Activated CD8-positive, alpha-beta memory T cell treated with anti-CD3 and anti-CD28 coated beads, Interleukin-2, amount 50 U/mL, for 1 hour (primary cell): Measurements from ENCODE around the gene PTGIS.

Experiments used
- DNase-seq: peaks from one replicate; pipeline ENCODE4 v3.0.0-alpha.2; 2020; ENCODE audit errors: extremely low read depth

Gene PTGIS

DNA sequence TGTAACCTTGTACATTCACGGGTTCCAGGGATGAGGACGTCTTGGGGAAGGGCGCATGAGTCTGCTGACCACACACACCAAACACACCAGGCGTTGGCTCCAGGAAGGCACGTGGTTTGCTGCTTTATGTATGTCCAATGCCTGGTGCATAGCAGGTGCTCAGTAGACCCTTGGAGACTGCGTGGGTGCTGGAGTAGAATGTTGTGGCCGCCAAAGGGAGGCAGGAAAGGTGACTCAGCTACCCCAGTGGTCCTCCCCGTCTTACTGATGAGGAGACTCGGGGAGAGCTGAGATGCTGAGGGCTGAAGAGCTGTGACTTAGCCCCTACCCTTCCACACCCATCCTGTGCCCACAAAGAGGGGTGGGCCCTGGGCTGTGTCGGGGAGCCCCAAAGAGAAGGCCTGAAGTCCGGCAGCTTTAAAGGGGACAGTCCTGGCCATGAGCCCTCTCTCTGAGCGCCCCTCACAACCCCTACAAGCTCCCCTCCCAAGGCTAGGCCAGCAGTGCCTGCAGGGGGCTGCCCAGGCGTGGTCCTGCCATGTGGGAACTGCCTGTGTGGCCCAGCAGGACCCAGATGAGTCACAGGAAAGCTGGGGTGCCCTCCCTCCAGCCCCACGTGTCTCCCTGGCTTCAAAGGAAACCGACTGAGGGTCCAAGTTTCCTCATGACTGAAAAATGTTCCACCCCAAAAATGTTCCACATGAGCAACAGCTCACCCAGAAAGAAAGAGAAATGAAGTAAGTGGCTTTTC is 28.0 kb upstream of the PTGIS start:
- no peak for DNase-seq

DNA sequence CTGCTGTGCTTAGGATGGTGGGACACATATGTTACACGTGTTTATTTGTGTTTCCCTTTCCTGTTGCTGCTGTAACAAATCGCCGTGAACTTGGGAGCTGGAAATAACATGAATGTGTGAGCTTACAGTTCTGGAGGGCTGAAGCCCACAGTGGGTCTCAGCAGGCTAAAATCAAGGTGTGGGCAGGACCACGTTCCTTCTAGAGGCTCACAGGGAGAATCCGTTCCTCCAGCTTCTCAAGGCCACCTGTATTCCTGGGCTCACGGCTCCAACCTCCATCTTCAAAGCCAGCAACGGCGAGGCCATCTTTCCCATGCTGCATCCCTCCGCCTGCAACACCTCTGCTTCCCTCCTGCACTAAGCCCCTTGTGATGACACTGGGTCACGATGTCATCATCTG is 27.4 kb upstream of the PTGIS start:
- DNase-seq = no peak

DNA sequence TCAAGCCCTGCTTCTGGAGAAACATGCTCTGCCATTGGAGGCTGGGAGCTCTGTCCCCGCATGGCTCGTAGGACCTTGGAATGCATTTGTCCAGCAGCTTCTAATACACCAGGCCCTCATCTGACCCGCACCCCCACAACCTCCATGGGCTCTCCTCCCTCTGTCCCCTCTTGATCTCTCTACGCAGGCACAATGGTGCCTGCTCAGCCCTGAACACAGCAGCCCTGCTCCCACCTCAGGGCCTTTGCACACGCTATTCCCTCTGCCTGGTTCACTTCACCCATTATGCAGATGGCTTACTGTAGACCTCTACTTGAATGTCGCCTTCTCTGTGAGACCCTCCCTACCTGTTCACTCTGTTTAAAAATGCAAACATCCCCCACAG is 27.0 kb upstream of the PTGIS start:
- no peak for DNase-seq

DNA sequence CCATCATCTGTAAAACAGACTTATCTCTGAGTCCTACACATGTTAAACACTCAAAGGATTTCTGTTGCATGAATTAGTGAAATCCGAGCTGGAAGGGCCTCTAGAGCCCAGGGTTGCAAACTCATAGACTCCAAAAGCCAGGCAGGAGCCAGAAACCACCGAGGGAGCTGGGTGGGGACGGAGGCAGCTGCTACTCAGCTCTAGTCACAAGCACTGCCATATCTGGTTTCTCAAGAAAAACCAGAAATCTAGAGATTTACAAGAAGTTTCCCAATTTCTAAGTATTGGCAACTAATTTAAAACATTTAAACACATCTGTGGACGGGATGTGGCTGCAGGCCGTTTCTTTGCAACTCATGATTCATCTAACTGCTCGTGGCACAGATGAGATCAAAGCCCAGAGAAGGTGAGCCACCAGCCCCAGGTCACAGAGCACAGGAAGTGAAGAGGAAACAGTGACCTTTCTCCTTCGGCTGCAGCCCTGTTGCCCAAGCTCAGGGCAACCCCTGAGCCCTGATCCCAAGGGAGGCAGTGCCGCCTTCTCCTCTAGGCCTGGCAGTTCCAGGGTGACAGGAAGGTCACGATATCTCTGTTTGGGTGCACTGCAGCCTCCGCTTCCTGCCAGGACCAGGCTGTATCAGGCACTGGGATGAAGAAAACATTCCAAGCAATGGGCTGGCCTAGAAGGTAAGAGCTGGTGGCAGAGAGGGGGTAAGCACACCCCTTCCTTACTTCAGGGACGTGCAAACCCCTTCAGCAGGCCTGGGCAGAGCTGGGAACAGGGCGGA is 26.4 kb upstream of the PTGIS start:
- DNase-seq = no peak

DNA sequence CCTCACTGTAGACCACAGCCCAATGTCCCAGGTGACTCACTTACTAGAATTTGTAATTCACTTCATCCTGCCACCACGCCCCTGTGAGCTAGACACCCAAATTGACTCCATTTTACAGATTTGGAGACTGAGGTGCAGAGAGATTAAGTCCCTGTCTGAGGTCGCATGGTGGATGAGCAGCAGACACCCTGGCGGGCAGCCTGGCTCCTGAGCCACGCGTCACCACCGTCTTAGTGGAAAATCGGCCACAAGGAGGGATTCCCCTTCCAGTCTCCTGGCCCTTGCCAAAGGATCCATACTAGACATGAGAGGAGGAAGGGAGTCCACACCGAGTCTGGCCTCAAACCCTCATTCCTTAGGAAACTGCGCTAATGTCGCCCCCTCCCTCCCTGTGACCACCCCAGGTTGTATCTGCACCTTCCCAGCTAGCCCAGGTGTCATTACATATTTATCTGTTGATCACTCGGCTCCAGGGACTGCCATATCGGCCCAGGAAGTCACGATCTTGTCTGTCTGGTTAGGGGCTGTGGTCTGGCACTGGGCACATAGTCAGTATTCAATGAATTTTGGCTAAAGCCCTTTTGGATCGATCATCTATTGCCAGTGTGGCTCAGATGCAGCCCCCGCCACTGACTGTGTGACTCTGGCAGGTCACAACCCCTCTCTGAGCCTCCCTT is 25.7 kb upstream of the PTGIS start:
- no peak for DNase-seq

DNA sequence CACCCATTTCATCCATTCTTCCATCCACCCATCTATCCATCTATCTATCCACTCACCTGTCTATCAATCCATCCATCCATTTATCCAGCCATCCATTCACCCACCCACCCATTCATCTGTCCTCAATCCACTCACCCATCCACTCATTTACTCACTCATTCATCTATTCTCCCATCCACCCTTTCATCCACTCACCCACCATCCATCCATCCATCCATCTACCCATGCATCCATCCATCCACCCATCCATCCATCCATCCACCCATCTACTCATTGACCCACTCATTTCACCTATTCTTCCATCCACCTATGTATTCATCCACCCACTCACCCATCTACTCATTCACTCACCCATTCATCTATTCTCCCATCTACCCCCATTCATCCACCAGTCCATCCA is 24.2 kb upstream of the PTGIS start:
- no peak for DNase-seq

DNA sequence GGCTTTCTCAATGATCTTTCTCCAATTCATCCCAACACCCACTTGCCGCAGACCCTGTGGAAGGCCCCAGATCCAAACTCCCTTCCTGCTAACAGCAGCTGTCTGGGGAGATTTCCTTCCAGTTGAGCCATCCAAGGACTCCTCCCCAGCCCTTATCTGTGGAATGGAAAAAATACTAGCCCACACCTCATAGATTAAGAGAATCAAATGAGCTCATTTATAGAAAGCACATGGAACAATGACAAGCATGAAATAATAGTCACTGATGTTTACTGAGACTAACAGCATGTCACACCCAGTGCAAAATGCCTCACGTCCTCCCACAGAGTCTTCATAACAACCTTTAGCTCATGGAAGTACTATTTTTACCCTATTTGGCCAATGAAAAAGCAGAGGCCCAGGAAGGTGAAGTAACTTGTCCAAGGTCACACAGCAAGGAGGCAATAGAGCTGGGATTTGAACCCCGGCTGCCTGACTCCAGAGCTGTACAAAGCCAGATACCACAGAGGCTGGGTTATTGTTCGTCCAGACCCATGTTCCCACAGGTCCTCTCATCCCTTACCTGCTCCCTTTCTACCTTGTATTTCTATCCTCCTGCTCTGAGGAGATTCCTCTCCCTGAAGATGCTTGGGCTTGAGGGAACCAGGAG is 23.4 kb upstream of the PTGIS start:
- no peak for DNase-seq

DNA sequence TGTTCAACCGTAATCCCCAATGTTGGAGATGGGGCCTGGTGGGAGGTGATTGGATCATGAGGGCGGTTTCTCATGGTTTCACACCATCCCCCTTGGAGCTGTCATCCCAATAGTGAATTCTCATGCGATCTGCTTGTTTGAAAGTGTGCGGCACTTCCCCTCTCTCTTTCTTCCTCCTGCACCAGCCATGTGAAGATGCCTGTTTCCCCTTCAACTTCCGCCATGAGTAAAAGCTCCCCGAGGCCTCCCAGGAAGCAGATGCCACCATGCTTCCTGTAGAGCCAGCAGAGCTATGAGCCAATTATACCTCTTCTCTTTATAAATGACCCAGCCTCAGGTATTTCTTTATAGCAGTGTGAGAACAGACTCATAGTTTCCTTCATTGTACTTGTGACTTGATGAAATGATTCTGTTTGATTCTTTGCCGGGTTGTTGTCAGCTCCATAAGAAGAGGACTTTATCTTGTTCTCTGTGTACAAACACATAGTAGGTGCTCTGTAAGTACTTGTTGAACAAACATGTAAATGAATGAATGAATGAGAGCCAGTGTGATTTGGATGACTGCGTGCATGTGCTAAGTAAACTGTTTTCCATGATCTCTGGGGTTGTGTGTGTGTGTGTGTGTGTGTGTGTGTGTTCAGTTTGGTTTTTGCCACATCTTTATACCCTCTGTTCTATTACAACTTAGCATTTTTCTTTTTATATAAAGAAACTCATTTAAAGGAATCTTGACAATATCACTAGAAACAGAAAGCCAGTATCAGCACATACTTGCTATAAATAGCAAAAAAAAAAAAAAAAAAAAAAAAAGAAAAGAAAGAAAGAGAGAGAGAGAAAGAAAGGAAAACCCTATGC is 22.5 kb upstream of the PTGIS start:
- no peak for DNase-seq

DNA sequence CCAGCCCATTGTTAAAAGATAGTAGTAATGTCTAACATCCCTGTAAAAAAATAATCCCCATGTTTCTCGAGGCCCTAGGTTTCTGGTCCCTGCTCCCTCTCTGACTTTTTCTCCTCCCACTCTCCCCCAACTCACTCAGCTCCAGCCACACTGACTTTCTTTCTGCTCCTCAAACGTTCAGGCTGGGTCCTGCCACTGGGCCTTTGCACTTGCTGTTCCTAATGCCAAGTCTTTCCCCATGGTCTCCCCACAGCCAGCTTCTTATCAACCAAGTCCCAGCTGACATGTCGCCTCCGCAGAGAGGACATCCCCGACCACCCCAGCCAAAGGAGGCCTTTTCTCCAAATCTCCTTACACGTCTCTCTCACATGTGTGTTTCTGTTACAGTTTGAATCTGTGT is 21.8 kb upstream of the PTGIS start:
- DNase-seq = no peak

DNA sequence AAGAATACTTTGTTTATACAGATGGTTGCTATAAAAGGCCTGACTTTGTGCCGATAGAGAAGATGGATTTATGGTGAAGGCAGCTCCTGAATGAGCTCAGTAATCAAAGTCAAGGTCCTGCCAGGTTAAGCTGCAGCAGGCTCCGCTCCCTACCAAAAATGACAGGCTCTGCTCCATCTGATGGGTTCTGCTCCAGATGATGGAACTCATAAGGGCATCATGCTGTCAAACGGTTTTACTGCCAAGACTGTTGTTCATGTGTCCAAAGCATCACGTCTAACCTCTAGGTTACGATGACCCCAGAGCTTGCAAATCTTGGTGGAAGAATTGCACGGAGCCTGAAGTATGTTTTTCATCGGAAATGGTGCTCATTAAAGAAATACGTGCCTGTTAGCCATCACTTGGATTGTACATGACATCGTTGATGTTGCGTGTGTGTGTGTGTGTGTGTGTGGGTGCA is 19.2 kb upstream of the PTGIS start:
- no peak for DNase-seq

DNA sequence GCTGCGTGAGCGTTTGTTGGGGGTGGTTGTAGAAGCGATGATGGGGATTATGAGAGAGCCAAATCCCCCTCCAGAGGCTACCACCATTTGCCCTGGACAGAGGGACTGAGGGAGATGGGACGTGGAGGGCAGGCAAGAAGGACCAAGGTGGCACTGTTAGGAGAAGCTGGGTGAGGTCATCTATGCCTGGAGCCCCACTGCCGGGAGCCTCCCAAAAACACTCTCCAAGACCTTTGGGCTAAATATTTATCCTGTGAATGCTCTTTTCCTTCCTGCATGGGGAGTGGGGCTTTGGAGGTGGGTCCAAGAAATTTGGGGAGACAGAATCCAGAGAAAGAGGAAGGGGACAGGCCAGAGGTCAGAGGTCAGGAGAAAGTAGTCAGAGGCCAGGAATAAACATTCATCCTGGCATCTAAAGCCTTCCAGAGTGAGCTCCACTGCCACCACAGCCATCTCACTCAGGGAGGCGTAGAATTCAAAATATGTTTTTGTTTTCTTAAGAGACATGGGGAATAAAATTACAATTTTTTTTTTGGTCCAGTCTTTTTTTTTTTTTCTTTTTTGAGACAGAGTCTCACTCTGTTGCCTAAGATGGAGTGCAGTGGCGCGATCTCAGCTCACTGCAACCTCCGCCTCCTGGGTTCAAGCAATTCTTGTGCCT is 17.8 kb upstream of the PTGIS start:
- no peak for DNase-seq

DNA sequence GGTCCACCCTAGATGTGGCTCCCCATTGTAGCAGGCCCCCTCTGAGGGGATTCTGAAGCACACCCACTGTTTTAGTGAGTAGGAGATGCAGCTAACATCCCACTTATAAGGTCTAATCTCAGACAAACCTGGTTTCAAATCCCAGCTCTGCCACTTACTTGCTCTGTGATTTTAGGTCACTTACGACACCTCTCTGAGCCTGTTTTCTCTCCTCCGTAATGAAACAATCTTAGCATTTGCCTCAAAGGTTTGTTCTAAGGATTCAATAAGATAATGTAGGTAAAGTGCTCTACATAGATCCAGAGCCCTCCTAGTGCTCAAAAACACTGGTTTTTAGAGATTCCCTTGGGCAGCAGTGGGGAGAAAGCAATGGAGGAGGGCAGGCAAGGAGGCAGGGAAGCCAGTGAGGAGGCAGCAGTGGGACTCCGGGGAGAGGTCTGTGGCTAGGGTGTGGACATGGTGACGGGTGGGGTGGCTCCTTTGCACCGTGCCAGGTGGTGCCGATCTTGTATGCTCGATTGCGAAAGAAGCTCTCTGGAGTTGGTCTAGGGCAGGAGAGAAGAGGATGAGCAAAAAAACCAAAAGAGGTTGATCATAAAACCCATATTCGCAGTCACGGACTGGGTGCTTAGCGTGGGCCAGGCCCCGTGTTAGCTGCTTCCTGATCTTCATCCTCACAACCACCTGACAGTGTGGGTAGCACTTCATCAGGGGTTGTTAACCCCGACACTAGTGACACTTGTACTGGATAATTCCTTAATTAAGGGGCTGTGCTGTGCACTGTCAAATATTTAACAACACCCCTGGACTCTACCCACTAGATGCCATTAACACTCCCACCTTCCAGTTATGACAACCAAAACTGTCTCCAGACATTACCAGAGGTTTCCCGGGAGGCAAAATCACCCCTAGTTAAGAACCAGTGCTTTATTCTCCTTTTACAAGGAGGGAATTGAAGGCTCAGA is 16.8 kb upstream of the PTGIS start:
- no peak for DNase-seq

DNA sequence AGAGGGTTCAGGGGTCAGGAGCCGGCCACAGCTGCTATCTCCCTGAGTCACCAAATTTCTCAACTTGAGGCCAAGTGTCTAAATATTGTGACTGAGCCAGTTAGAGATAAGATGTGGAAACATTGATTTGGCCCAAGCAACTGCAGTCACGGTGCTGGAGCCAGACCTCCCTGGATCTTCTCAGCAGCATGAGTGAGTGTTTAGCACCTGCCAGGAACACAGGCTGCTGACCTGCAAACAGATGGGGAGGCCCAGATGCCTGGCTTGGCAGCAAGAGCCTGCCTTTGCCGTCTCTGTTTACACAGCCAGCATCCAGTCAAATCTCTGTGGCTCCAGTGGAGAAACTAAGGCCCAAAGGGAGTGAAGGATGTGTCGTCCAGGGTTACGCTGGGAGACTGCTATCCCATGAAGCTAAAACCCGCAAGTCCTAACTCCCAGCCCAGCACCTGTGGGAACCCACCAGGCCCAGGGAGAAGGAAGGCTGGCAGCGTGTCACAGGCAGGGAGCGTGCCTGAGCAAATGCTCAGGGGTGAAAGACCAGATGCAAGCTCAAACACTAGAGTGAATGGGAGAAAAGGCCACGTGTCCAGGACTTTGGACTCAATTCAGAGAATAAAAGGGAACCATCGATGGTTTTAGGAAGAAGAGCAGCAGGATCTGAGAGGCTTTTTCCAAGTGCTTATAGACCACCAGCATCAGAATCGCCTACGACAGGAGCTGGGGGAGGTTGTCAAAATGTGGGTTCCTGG is 15.9 kb upstream of the PTGIS start:
- no peak for DNase-seq

DNA sequence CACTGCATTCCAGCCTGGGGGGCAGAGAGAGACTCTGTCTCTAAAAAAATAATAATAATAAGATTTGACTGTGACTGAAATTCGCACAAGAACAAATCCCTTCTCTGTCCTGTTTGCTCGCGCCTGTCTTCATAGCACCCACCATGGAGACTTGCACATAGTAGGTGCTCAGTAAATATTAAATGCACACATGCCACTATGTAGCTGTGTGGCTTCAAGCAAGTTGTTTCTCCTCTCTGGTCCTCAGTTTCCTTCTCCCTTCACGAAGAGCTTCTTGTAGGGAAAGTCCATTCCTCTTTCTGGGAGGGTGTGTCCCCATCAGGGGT is 15.4 kb upstream of the PTGIS start:
- no peak for DNase-seq

DNA sequence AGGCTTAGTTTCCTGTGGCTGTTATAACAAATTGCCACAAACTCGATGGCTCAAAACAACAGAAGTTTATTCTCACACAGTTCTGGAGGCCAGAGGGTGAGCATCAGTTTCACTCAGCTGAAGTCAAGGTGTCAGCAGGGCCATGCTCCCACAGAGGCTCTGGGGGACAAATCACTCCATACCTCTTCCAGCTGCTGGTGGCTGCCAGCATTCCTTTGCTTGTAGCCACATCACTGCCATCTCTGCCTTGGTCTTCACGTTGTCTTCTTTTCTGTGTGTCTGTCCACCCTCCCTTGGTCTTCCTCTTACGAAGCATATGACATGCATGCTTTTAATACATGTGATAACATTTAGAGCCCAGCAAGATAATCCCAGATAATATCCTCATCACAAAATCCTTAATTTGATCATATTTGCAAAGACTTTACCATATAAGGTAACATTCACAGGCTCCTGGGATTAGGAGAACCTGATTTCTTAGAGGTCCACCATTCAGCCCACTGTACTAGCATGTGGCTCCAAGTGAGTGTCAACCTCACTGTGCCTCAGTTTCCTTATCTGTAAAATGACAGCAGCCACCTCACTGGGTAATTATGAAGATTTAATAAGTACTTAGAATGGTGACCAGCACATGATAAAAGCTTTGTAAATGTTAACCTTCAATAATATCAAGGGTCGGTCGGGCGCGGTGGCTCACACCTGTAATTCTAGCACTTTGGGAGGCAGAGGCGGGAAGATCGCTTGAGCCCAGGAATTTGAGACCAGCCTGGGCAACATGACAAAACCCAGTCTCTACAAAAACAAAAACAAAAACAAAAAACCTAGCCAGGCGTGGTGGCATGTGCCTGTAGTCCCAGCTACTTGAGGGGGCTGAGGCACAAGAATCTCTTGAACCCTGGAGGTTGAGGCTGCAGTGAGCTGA is 14.7 kb upstream of the PTGIS start:
- no peak for DNase-seq

DNA sequence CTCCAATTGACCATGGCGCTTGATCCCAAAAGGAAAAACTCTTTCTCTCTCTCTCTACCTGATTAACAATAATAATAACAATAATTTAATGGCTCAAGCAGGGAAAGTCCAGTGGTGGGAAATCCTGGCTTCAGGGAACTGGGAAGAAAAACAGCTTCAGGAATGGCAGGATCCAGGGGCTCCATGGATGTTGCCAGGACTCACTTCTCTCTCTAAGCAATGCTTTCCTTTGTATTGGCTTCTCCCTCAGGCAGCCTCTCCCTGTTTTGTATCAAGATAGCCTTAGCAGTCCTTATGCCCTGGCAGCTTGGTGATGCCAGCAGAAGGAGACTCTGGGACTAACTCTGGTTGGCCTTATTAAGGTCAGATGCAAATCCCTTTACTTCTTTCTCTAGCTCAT is 13.5 kb upstream of the PTGIS start:
- DNase-seq = no peak

DNA sequence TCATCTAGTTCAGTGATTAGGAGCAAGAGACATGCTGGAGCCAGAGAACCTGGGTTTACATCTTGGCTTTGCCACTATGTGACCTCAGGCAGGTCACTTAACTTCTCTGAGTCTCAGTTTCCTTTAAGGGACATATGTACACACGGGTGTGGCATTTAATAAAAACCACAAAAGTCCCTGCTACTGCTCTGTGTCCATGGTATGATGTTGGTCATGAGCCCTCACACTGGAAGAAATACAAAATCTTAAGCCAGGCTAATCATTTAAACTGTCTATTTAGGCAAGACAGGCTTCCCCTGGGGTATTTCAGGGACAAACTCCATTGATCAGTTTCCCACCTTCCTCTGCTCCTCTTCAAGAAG is 12.9 kb upstream of the PTGIS start:
- no peak for DNase-seq
